ENCODE results near the gene PDXK. TPM values are rescaled to one million over a fixed set of nuclear protein-coding genes. Genes with fewer than 3 reads are reported as not detected.

PDXK gene
- total and polyA plus RNA-seq, 12 donors, result 43.0 to 202 (median 95.3) TPM

DNA sequence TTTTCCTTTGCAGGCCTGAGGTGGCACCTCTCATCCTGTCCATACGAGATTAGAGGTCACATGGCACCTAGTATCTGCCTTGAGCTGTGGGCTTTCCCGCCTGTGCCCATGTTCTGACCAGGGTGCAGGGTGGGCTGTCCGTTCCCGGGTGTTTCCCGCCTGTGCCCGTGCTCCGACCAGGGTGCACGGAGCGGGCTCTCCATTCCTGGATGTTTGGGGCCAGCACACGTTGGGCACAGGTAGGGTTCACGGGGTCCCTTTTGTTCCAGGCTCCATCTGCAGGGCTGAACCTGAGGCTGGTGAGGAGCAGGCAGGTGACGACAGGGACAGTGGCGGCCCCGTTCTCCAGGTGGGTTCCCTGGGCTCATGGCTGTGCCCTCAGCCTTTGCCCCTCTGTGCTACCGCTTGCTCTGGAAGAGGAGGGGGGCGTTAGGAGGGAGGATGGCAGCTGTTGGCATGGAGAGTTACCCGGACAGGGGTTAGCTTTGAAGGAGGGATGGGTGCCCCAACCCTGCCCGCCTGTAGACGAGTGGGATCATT lies 80.4 kb downstream of the PDXK start:
- no peak for TF ChIP-seq CTCF (IDR thresholded peaks at IDR 0.05)
- no peak for TF ChIP-seq POLR2A (IDR thresholded peaks at IDR 0.05)
- Histone ChIP-seq H3K9me3 (replicated peaks in 1 of 3) (no peaks in the 10 kb centered on the region), H3K27me3 (no peaks in the 10 kb centered on the region), H3K27ac (no peak overlapping the region), H3K36me3 (replicated peaks in 1 of 2) (peaks cover 0 to 94% of the 10 kb centered on the region in 2 donors), H3K4me3 (no peak overlapping the region), H3K4me1 (replicated peaks in 1 of 2) (no peaks in the 10 kb centered on the region)
- WGBS, 4 donors, result 85 to 94% (median 91%) methylated on average over 2 to 19 of the region's 19 CpGs
- intact Hi-C loops (cut with DNase I), result no loop called here
- DNase-seq, result no peak

GRCh38 chr21:43800124-43800523 lies 81.2 kb downstream of the PDXK start:
- TF ChIP-seq POLR2A (IDR thresholded peaks at IDR 0.05) (no peak), CTCF (IDR thresholded peaks at IDR 0.05) (no peak)
- no peak overlapping the region for H3K4me3 ChIP-seq
- H3K9me3 ChIP-seq (replicated peaks in 1 of 3), result no peaks in the 10 kb centered on the region
- no peak overlapping the region for H3K27ac ChIP-seq
- intact Hi-C loops (cut with DNase I), result loop anchor here in 1 of 2 donors (10.0 kb wide), 1 partner anchor 145 kb away; no protein-coding TSS in a partner anchor
- peaks cover 0 to 89% of the 10 kb centered on the region in 2 donors for H3K36me3 ChIP-seq (replicated peaks in 1 of 2)
- H3K4me1 ChIP-seq (replicated peaks in 1 of 2), result no peaks in the 10 kb centered on the region
- 94 to 96% (median 95%) methylated on average over 10 to 17 of the region's 17 CpGs for WGBS, 4 donors
- DNase-seq, result no peak
- H3K27me3 ChIP-seq, result no peaks in the 10 kb centered on the region

DNA sequence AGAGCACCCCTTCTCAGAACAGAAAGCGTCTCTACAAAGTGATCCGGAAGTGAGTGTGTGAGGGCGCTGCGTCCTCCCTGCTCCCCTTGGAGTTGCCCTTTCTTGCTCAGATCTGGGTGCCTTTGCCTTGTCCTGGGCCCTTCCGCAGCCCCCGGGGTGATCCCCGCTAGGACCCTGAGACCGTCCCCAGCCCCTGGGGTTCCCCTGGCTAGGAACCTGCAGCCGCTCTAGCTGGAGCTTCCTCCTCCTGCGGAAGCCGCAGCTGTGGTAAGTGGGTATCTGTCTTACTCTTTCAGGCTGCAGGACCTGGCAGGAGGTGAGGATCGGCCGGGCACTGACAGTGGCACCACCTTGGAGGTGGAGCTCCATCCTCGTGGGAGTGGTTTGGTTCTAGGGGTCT lies 81.6 kb downstream of the PDXK start:
- H3K4me1 ChIP-seq (replicated peaks in 1 of 2), result no peaks in the 10 kb centered on the region
- H3K9me3 ChIP-seq (replicated peaks in 1 of 3), result no peaks in the 10 kb centered on the region
- intact Hi-C loops (cut with DNase I), result loop anchor here in 1 of 2 donors (10.0 kb wide), 1 partner anchor 144 kb away; no protein-coding TSS in a partner anchor
- H3K4me3 ChIP-seq, result no peak overlapping the region
- no peak for DNase-seq
- TF ChIP-seq CTCF (IDR thresholded peaks at IDR 0.05) (no peak), POLR2A (IDR thresholded peaks at IDR 0.05) (no peak)
- WGBS, 4 donors, result 92 to 98% (median 96%) methylated on average over 11 to 14 of the region's 14 CpGs
- H3K36me3 ChIP-seq (replicated peaks in 1 of 2), result peaks cover 0 to 84% of the 10 kb centered on the region in 2 donors
- H3K27me3 ChIP-seq, result no peaks in the 10 kb centered on the region
- no peak overlapping the region for H3K27ac ChIP-seq

GRCh38 chr21:43801006-43801783 lies 82.3 kb downstream of the PDXK start:
- intact Hi-C loops (cut with DNase I), result loop anchor here in 1 of 2 donors (10.0 kb wide), 1 partner anchor 144 kb away; no protein-coding TSS in a partner anchor
- H3K36me3 ChIP-seq (replicated peaks in 1 of 2), result peaks cover 0 to 78% of the 10 kb centered on the region in 2 donors
- no peak for TF ChIP-seq CTCF (IDR thresholded peaks at IDR 0.05)
- no peak for TF ChIP-seq POLR2A (IDR thresholded peaks at IDR 0.05)

More at GRCh38 chr21:43801006-43801783, 82.3 kb downstream of the PDXK start:
- no peak for DNase-seq
- Histone ChIP-seq H3K4me1 (replicated peaks in 1 of 2) (no peaks in the 10 kb centered on the region), H3K9me3 (replicated peaks in 1 of 3) (no peaks in the 10 kb centered on the region), H3K27me3 (no peaks in the 10 kb centered on the region), H3K4me3 (no peak overlapping the region), H3K27ac (no peak overlapping the region)
- 95 to 97% (median 96%) methylated on average over 41 to 42 of the region's 42 CpGs for WGBS, 4 donors

All from adrenal gland (tissue), 12 donors.